HG03135 (cell line): Measurements from ENCODE around the gene MAGEA2.
"Not testable (repeated sequence)": the region's sequence is repeated elsewhere in the genome, so short reads cannot be mapped to it uniquely, and the experiment has no call there.

ENCODE experiments used
- ATAC-seq: cut with Tn5 transposase; IDR thresholded peaks from one replicate; pipeline ENCODE4 v1.9.1; 2021; ENCODE audit warnings: mild to moderate bottlenecking, moderate library complexity; ENCODE audit not compliant: unreplicated experiment

The MAGEA2 gene

GRCh38 chrX:152753686-152754650, at the start of gene MAGEA2:
MAGEA2 (minus strand) TSS chrX:152753842; CDS start chrX:152751363, 2,479 bp downstream.
- ATAC-seq, result not testable (repeated sequence)

GRCh38 chrX:152798945-152799344, 45.3 kb upstream of the MAGEA2 start:
- no peak for ATAC-seq

- not testable (repeated sequence) for ATAC-seq
Observed at GRCh38 chrX:152787062-152787461, 33.4 kb upstream of the MAGEA2 start.

- ATAC-seq, result not testable (repeated sequence)
Observed at GRCh38 chrX:152769549-152770289, 16.1 kb upstream of the MAGEA2 start, which contains the start of gene MAGEA6. MAGEA6 (minus strand) TSS chrX:152769689; CDS start chrX:152767650, 2,039 bp downstream.

- not testable (repeated sequence) for ATAC-seq
Observed at GRCh38 chrX:152766562-152766961, 12.9 kb upstream of the MAGEA2 start.

GRCh38 chrX:152761582-152761981, 7.9 kb upstream of the MAGEA2 start:
- not testable (repeated sequence) for ATAC-seq

- not testable (repeated sequence) for ATAC-seq
Observed at GRCh38 chrX:152759544-152759943, 5.9 kb upstream of the MAGEA2 start.

- ATAC-seq, result not testable (repeated sequence)
Observed at GRCh38 chrX:152758918-152759317, 5.3 kb upstream of the MAGEA2 start, which contains the start of gene CSAG3. CSAG3 (plus strand) TSS chrX:152759218.

- ATAC-seq, result not testable (repeated sequence)
Observed at GRCh38 chrX:152754871-152755270, 1.2 kb upstream of the MAGEA2 start.

GRCh38 chrX:152738560-152738959, 15.1 kb downstream of the MAGEA2 start:
- ATAC-seq, result no peak

- ATAC-seq, result not testable (repeated sequence)
Observed at GRCh38 chrX:152736528-152736927, 17.1 kb downstream of the MAGEA2 start.

GRCh38 chrX:152735860-152736511, 17.7 kb downstream of the MAGEA2 start:
- ATAC-seq, result no peak

- no peak for ATAC-seq
Observed at GRCh38 chrX:152735101-152735500, 18.5 kb downstream of the MAGEA2 start.

GRCh38 chrX:152734143-152734858, 19.3 kb downstream of the MAGEA2 start:
- ATAC-seq, result not testable (repeated sequence)

GRCh38 chrX:152733261-152733975, 20.2 kb downstream of the MAGEA2 start, which contains the start of the genes CSAG1 and MAGEA12:
CSAG1 (minus strand) TSS chrX:152733721; CDS start chrX:152732460, 1,261 bp downstream.
MAGEA12 (plus strand) TSS chrX:152733757; CDS start chrX:152736162, 2,405 bp downstream.
- no peak for ATAC-seq

GRCh38 chrX:152725409-152725808, 28.2 kb downstream of the MAGEA2 start:
- ATAC-seq, result no peak

- not testable (repeated sequence) for ATAC-seq
Observed at GRCh38 chrX:152713815-152714787, 39.5 kb downstream of the MAGEA2 start, which contains the start of gene MAGEA2B. MAGEA2B (plus strand) TSS chrX:152714628; CDS start chrX:152717107, 2,479 bp downstream.

GRCh38 chrX:152713195-152713594, 40.4 kb downstream of the MAGEA2 start:
- not testable (repeated sequence) for ATAC-seq
